Left ventricle myocardium inferior (tissue), 1 donor: ENCODE data around the gene MRPS24. TPM values are rescaled to one million over a fixed set of nuclear protein-coding genes. Genes with fewer than 3 reads are reported as not detected.

Experiments
- DNase-seq: peaks from one replicate; pipeline ENCODE4 v3.0.0-alpha.2; 2020
- H3K27ac ChIP-seq: fragments of 200-600 bp; replicated peaks from 2 replicates; pipeline ENCODE4 v1.8.0; 2021
- H3K27me3 ChIP-seq: fragments of 200-600 bp; 2 replicates; pipeline ENCODE4 v1.8.0; 2021; ENCODE audit warnings: low read depth
- H3K36me3 ChIP-seq: fragments of 200-600 bp; 2 replicates; pipeline ENCODE4 v1.8.0; 2021
- H3K4me1 ChIP-seq: fragments of 200-600 bp; 2 replicates; pipeline ENCODE4 v1.8.0; 2021
- H3K4me3 ChIP-seq: fragments of 200-600 bp; 2 replicates; pipeline ENCODE4 v1.8.0; 2021; ENCODE audit warnings: mild to moderate bottlenecking, moderate library complexity
- H3K9me3 ChIP-seq: fragments of 200-600 bp; replicated peaks from 2 replicates; pipeline ENCODE4 v1.8.0; 2021
- CTCF ChIP-seq: fragments of 200-600 bp; IDR thresholded peaks from 2 replicates; pipeline ENCODE4 v1.8.0; 2021; ENCODE audit warnings: antibody characterized with exemption, mild to moderate bottlenecking, borderline replicate concordance
- intact Hi-C: fragments of 100-400 bp; cut with micrococcal nuclease; formaldehyde crosslinking; loops from one replicate; pipeline ENCODE4 v1.11.0; 2022
- long read RNA-seq: library from polyadenylated mRNA; unstranded; transcript quantifications from one replicate; pipeline ENCODE4 v2.0.0, GENCODE V29; 2021
- total RNA-seq: library from RNA; stranded (reverse); fragmentation: NEBNext Ultra II Directional; extraction: Animal tissue kit (Norgen Biotek cat#: 25700); gene quantifications from one replicate; pipeline ENCODE4 v1.2.1, GENCODE V29; 2021
- donor health status: DM: no; HTN: yes; CAD: no; lungs with severe emphysema.

Gene MRPS24
- 167 TPM for total RNA-seq
- long read RNA-seq, transcript MRPS24-205 (2 exons, 392 nt), result minor isoform, 5 of 112 reads
- long read RNA-seq, transcript MRPS24-201 (4 exons, 707 nt), result major isoform, 85 of 112 reads
- long read RNA-seq, transcript MRPS24-203 (3 exons, 743 nt), result minor isoform, 14 of 112 reads
- long read RNA-seq, partial matches to known transcripts, result 7 of 112 reads
- long read RNA-seq, other reads (novel, unspliced or antisense), result 1 of 112 reads

DNA sequence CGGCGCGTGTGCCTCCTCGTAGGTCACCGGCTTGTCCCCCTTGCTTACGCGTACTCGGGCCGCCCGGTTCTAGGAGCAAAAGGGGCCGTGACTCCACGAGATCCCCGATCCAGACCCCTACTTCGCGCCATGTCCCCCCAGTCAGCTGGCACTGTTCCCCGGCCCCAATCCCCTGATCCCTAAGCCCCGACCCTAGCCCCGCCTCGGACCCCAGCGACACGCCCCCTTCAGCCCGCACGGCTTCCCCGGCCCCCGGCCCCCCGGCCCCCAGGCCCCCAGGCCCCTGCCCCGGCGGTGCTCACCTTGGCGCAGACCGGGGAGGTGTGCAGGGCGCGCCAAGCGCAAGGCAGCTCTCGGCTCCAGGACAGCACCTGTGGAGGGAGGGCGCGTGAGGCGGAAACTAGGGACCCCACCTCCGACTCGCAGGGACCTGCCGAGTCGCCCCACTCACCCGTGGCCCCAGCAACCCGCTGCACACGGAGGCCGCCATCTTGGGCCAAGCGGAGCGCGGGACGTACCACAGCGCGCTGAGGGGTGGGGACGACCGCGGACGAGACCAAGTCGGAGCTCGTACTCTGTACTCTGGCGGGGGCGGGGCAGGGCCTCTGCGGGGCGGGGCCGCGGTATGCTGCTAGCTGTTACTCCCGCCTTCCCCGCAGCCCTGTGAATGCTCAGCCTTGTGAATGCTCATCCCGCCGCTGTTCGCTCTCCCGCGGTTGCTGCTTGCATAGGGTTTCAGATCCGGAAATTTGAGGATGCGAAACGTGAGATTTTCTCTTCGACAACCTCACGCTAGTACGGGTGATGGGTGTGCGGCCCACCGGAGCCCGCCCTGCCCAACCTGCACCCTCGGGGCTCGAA, at the start of gene MRPS24:
Gene MRPS24 (minus strand): TSS at position 512 of the 861 bp plus-strand sequence. CDS start 22 bp downstream, at position 490.
- H3K9me3 ChIP-seq, result no peaks in the 10 kb centered on the region
- peak within 1 kb of the TSS; percentile 79 for H3K4me3 ChIP-seq
- no peak for TF ChIP-seq CTCF
- no peaks in the 10 kb centered on the region for H3K27me3 ChIP-seq
- peak; percentile 98 for DNase-seq
- intact Hi-C loops, result no loop called here
- peak within 1 kb of the TSS; percentile 86 for H3K27ac ChIP-seq
- H3K36me3 ChIP-seq, result peaks cover 28% of the 10 kb centered on the region
- peaks cover 47% of the 10 kb centered on the region for H3K4me1 ChIP-seq

DNA sequence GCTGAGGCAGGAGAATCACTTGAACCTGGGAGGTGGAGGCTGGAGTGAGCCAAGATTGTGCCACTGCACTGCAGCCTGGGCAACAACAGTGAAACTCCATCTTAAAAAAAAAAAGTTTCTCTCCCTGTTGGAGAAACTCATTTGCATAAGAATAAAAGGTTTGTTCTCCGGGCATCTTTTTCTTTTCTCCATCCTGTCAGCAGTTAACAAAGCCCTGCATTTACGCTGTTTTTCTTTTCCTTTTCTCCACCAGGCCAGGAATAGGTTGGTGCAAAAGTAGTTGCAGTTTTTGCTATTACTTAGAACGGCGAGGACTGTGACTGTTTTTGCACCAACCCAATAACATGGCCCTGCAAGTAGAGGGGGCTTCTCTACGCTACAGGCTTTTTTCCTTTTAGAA, 46.6 kb upstream of the MRPS24 start:
- intact Hi-C loops, result no loop called here
- H3K36me3 ChIP-seq, result no peaks in the 10 kb centered on the region
- H3K4me1 ChIP-seq, result no peaks in the 10 kb centered on the region
- no peak overlapping the region for H3K27ac ChIP-seq
- H3K9me3 ChIP-seq, result no peaks in the 10 kb centered on the region
- no peak for DNase-seq
- H3K4me3 ChIP-seq, result no peak overlapping the region
- no peak for TF ChIP-seq CTCF
- no peaks in the 10 kb centered on the region for H3K27me3 ChIP-seq

GRCh38 chr7:43914795-43915194, 45.5 kb upstream of the MRPS24 start:
- H3K4me1 ChIP-seq, result no peaks in the 10 kb centered on the region
- no peak overlapping the region for H3K4me3 ChIP-seq
- no peaks in the 10 kb centered on the region for H3K9me3 ChIP-seq
- intact Hi-C loops, result no loop called here
- no peak for DNase-seq
- H3K36me3 ChIP-seq, result no peaks in the 10 kb centered on the region
- H3K27ac ChIP-seq, result no peak overlapping the region
- no peak for TF ChIP-seq CTCF
- H3K27me3 ChIP-seq, result no peaks in the 10 kb centered on the region

- H3K4me1 ChIP-seq, result peaks cover 50% of the 10 kb centered on the region
- no peaks in the 10 kb centered on the region for H3K27me3 ChIP-seq
- intact Hi-C loops, result no loop called here
- H3K36me3 ChIP-seq, result no peaks in the 10 kb centered on the region
- H3K27ac ChIP-seq, result peak within 1 kb of the TSS; percentile 93
- peak; percentile 59 for DNase-seq
- TF ChIP-seq CTCF, result no peak
- no peaks in the 10 kb centered on the region for H3K9me3 ChIP-seq
- H3K4me3 ChIP-seq, result peak within 1 kb of the TSS; percentile 88
Observed at GRCh38 chr7:43906331-43907010, 37.2 kb upstream of the MRPS24 start, which contains the start of gene URGCP. TSS of gene URGCP (minus strand) at chr7:43906596. CDS start at chr7:43906575, 21 bp downstream.

DNA sequence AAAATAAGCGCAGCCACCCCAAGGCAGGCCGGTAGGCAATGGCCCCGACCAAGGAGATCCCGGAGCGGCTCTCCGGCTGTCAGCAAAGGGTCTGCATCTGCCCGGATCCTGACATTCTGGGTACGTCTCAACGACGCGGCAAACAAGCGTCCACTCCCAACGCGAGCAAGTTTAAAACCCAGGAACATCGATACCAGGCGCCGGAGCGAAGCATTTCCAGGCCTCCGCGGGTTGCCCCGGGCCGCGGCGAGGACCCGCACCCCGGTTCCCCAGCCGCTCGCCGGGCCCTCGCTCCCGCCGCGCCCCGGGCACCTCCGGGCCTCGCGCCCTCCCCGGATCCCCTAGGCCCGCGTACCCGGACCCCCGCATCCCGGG, 36.6 kb upstream of the MRPS24 start:
- intact Hi-C loops, result no loop called here
- Histone ChIP-seq H3K4me1 (peaks cover 55% of the 10 kb centered on the region), H3K27ac (peak overlapping the region; percentile 93), H3K4me3 (peak overlapping the region; percentile 88), H3K36me3 (no peaks in the 10 kb centered on the region), H3K27me3 (no peaks in the 10 kb centered on the region), H3K9me3 (no peaks in the 10 kb centered on the region)
- peak; percentile 29 for DNase-seq
- TF ChIP-seq CTCF, result peak; percentile 9
